ENCODE measurements around the gene HTT-AS.

DNA sequence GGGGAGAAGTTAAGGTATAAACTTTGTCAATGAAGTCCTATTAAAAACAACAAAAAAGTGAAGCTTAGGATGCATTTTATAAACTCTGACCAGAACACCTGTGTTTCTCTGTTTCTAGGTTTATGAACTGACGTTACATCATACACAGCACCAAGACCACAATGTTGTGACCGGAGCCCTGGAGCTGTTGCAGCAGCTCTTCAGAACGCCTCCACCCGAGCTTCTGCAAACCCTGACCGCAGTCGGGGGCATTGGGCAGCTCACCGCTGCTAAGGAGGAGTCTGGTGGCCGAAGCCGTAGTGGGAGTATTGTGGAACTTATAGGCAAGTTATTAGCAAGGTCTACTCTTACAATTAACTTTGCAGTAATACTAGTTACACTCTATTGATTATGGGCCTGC lies 46.8 kb upstream of the HTT-AS start:
- TF ChIP-seq, protein P1, sequence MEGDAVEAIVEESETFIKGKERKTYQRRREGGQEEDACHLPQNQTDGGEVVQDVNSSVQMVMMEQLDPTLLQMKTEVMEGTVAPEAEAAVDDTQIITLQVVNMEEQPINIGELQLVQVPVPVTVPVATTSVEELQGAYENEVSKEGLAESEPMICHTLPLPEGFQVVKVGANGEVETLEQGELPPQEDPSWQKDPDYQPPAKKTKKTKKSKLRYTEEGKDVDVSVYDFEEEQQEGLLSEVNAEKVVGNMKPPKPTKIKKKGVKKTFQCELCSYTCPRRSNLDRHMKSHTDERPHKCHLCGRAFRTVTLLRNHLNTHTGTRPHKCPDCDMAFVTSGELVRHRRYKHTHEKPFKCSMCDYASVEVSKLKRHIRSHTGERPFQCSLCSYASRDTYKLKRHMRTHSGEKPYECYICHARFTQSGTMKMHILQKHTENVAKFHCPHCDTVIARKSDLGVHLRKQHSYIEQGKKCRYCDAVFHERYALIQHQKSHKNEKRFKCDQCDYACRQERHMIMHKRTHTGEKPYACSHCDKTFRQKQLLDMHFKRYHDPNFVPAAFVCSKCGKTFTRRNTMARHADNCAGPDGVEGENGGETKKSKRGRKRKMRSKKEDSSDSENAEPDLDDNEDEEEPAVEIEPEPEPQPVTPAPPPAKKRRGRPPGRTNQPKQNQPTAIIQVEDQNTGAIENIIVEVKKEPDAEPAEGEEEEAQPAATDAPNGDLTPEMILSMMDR (IDR thresholded peaks at IDR 0.05): no peak
- TF ChIP-seq POLR2A (IDR thresholded peaks at IDR 0.05): no peak
